GM23248 (cell line): ENCODE results near the gene RRAS2. TPM values are rescaled to one million over a fixed set of nuclear protein-coding genes. Genes with fewer than 3 reads are reported as not detected.
"Not testable (repeated sequence)": the region's sequence is repeated elsewhere in the genome, so short reads cannot be mapped to it uniquely, and the experiment has no call there.

Experiments
- DNase-seq: peaks from one replicate; pipeline ENCODE4 v3.0.0-alpha.2; 2015
- H2AFZ ChIP-seq: fragments of 200-600 bp; sonication (generic); 2 replicates; pipeline ENCODE4 v1.6.1; 2016; ENCODE audit warnings: antibody characterized with exemption
- H3F3A ChIP-seq: fragments of 200-600 bp; sonication (generic); 2 replicates; pipeline ENCODE4 v1.6.1; 2016; ENCODE audit warnings: mild to moderate bottlenecking, antibody characterized with exemption, mixed run types; ENCODE audit not compliant: insufficient read depth
- H3K27ac ChIP-seq: fragments of 200-600 bp; sonication (generic); 2 replicates; pipeline ENCODE4 v1.5.1; 2016; ENCODE audit warnings: mild to moderate bottlenecking
- H3K27me3 ChIP-seq: fragments of 200-600 bp; sonication (generic); replicated peaks from 2 replicates; pipeline ENCODE4 v1.6.1; 2016; ENCODE audit warnings: mild to moderate bottlenecking; ENCODE audit not compliant: insufficient read depth
- H3K36me3 ChIP-seq: fragments of 200-600 bp; sonication (generic); 2 replicates; pipeline ENCODE4 v1.6.1; 2016; ENCODE audit warnings: low read depth, mild to moderate bottlenecking
- H3K4me1 ChIP-seq: fragments of 200-600 bp; sonication (generic); 2 replicates; pipeline ENCODE4 v1.6.1; 2016; ENCODE audit warnings: mild to moderate bottlenecking; ENCODE audit not compliant: insufficient read depth
- H3K4me2 ChIP-seq: fragments of 200-600 bp; sonication (generic); one replicate; pipeline ENCODE4 v1.6.1; 2016; ENCODE audit warnings: mild to moderate bottlenecking; ENCODE audit not compliant: unreplicated experiment
- H3K4me3 ChIP-seq: fragments of 200-600 bp; sonication (generic); 2 replicates; pipeline ENCODE4 v1.5.1; 2016; ENCODE audit warnings: mild to moderate bottlenecking
- H3K79me2 ChIP-seq: fragments of 200-600 bp; sonication (generic); 2 replicates; pipeline ENCODE4 v1.6.1; 2016; ENCODE audit warnings: mild to moderate bottlenecking; ENCODE audit not compliant: insufficient read depth
- H3K9ac ChIP-seq: fragments of 200-600 bp; sonication (generic); 2 replicates; pipeline ENCODE4 v1.6.1; 2016; ENCODE audit warnings: mild to moderate bottlenecking
- H3K9me2 ChIP-seq: fragments of 200-600 bp; sonication (generic); 2 replicates; pipeline ENCODE4 v1.6.1; 2016; ENCODE audit warnings: mixed run types, mild to moderate bottlenecking, moderate library complexity; ENCODE audit not compliant: insufficient read depth
- H3K9me3 ChIP-seq: fragments of 200-600 bp; sonication (generic); one replicate; pipeline ENCODE4 v1.6.1; 2017; ENCODE audit warnings: low read depth
- H4K20me1 ChIP-seq: fragments of 200-600 bp; sonication (generic); 2 replicates; pipeline ENCODE4 v1.6.0; 2016; ENCODE audit not compliant: insufficient read depth
- EZH2 ChIP-seq: fragments of 200-600 bp; sonication (generic); IDR thresholded peaks from 2 replicates; pipeline ENCODE4 v1.6.1; 2018; ENCODE audit warnings: antibody characterized with exemption, mild to moderate bottlenecking; ENCODE audit not compliant: insufficient read depth, poor library complexity, severe bottlenecking
- EZH2phosphoT487 ChIP-seq: fragments of 200-600 bp; sonication (generic); IDR thresholded peaks from 2 replicates; pipeline ENCODE4 v1.6.1; 2018; ENCODE audit warnings: antibody characterized with exemption, moderate library complexity, mild to moderate bottlenecking, low read depth; ENCODE audit not compliant: insufficient read depth
- WGBS, 2 experiments: methylation state at CpG; one replicate each; pipeline ENCODE4 v1.1.6; 2015 to 2017; ENCODE audit warnings: low lambda C conversion rate in 2 of 2, low coverage in 1 of 2; ENCODE audit errors: missing lambda C conversion rate in 2 of 2; 5-methylcytosine and 5-hydroxymethylcytosine counted together
- in situ Hi-C: fragments of 300-500 bp; cut with MboI; formaldehyde crosslinking; loops from 2 replicates; pipeline ENCODE4 v1.15.0; 2020
- polyA plus RNA-seq: library from polyadenylated mRNA; unstranded; fragments of >200 nt; fragmentation: Nextera tagmentation; extraction: Ambion mirVana; gene quantifications from 2 replicates; pipeline ENCODE4 v1.2.1, GENCODE V29; 2016
- total RNA-seq: library from RNA; depleted of rRNA; stranded (reverse); fragments of >200 nt; shearing (Covaris generic); gene quantifications from 2 replicates; pipeline ENCODE4 v1.2.3, GENCODE V29; 2014

Gene RRAS2
- total and polyA plus RNA-seq, 2 experiments from 2014 or later: 268 to 382 TPM

DNA sequence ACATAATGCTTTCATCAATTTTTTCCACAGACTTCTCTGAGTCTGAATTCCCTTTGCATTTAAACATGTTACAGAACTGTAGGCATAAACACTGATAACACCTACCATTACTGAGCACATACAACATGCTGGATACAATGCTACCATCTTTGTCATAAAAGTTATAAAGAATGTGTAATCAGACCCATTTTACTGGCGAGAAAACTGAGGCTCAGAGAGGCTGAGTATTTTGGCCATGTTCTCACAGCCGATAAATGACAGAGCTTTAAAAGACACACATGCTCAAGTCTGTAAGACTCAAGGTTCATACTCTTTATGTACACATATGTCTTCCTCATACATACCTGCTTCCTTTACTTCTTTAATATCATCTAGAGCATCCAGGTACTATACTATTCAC, 2.6 kb downstream of the RRAS2 start:
- Histone ChIP-seq H3K27me3 (no peaks in the 10 kb centered on the region), H3K4me1 (peaks cover 29% of the 10 kb centered on the region), H3F3A (peaks cover 54% of the 10 kb centered on the region), H4K20me1 (peaks cover 16% of the 10 kb centered on the region), H3K36me3 (peaks cover 10% of the 10 kb centered on the region; the same call in 1 of the 2 replicates), H2AFZ (no peak overlapping the region), H3K79me2 (peaks cover 70% of the 10 kb centered on the region), H3K9ac (no peak overlapping the region), H3K9me2 (no peaks in the 10 kb centered on the region), H3K4me2 (peak overlapping the region; percentile 90), H3K27ac (no peak overlapping the region), H3K4me3 (peak overlapping the region; percentile 96), H3K9me3 (no peaks in the 10 kb centered on the region)
- DNase-seq: no peak
- 98 to 100% methylated on average over 2 of the region's 2 CpGs for WGBS, 2 experiments
- in situ Hi-C loops: no loop called here
- TF ChIP-seq EZH2 (no peak), EZH2phosphoT487 (no peak)

DNA sequence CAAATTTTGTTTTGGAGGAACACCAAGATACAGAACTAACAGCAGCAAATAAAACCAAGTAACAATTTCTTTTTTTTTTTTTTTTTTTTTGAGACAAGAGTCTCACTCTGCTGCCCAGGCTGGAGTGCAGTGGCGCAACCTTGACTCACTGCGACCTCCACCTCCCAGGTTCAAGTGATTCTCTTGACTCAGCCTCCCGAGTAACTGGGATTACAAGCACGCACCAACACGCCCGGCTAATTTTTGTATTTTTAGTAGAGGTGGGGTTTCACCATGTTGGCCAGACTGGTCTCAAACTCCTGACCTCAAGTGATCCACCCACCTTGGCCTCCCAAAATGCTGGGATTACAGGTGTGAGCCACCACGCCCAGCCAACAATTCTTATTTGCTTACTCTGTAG, 4.4 kb downstream of the RRAS2 start:
- peaks cover 88% of the 10 kb centered on the region for H3K79me2 ChIP-seq
- H3K9ac ChIP-seq, H3K27me3 ChIP-seq, H3K9me3 ChIP-seq, DNase-seq, H3K9me2 ChIP-seq, H3K27ac ChIP-seq, H2AFZ ChIP-seq, in situ Hi-C loops: not testable (repeated sequence)
- peaks cover 10% of the 10 kb centered on the region; the same call in 1 of the 2 replicates for H3K36me3 ChIP-seq
- peak overlapping the region; percentile 96 for H3K4me3 ChIP-seq
- H3K4me2 ChIP-seq: peak overlapping the region; percentile 90
- H4K20me1 ChIP-seq: peaks cover 30% of the 10 kb centered on the region
- H3K4me1 ChIP-seq: peaks cover 29% of the 10 kb centered on the region
- peaks cover 68% of the 10 kb centered on the region for H3F3A ChIP-seq
- WGBS, 2 experiments: 92 to 95% methylated on average over 7 of the region's 7 CpGs

- Histone ChIP-seq H3K9me2 (no peaks in the 10 kb centered on the region), H3K9me3 (no peaks in the 10 kb centered on the region), H3F3A (peaks cover 72% of the 10 kb centered on the region), H3K36me3 (peaks cover 15% of the 10 kb centered on the region; the same call in 1 of the 2 replicates), H2AFZ (no peak overlapping the region), H3K4me2 (no peak overlapping the region), H3K4me3 (no peak overlapping the region), H3K27ac (peak overlapping the region; percentile 19; the same call in 1 of the 2 replicates), H3K79me2 (peaks cover 100% of the 10 kb centered on the region), H3K27me3 (no peaks in the 10 kb centered on the region), H4K20me1 (peaks cover 44% of the 10 kb centered on the region), H3K9ac (no peak overlapping the region), H3K4me1 (peaks cover 29% of the 10 kb centered on the region)
- TF ChIP-seq EZH2: no peak
- TF ChIP-seq EZH2phosphoT487: no peak
- WGBS, 2 experiments: 97 to 99% methylated on average over 3 of the region's 3 CpGs
- no peak for DNase-seq
- in situ Hi-C loops: no loop called here
Measured at GRCh38 chr11:14350716-14351238, 8.2 kb downstream of the RRAS2 start.

GRCh38 chr11:14350215-14350614, 8.8 kb downstream of the RRAS2 start:
- in situ Hi-C loops: no loop called here
- Histone ChIP-seq H3K9me2 (no peaks in the 10 kb centered on the region), H3K9ac (no peak overlapping the region), H3K27ac (peak overlapping the region; percentile 19; the same call in 1 of the 2 replicates), H3K79me2 (peaks cover 100% of the 10 kb centered on the region), H3K4me2 (no peak overlapping the region), H2AFZ (no peak overlapping the region), H3K36me3 (peaks cover 15% of the 10 kb centered on the region; the same call in 1 of the 2 replicates), H3K4me1 (peaks cover 29% of the 10 kb centered on the region), H3K4me3 (no peak overlapping the region), H3K9me3 (no peaks in the 10 kb centered on the region), H3F3A (peaks cover 70% of the 10 kb centered on the region), H4K20me1 (peaks cover 49% of the 10 kb centered on the region), H3K27me3 (no peaks in the 10 kb centered on the region)
- DNase-seq: no peak
- WGBS, 2 experiments: 100% methylated on average over 2 of the region's 2 CpGs
- TF ChIP-seq EZH2 (no peak), EZH2phosphoT487 (no peak)
